RWPE1 (cell line): ENCODE measurements around the gene EPB41L5.

Source experiments
- CTCF ChIA-PET: fragments of 350-600 bp; sonication (Branson Sonifier 250); formaldehyde crosslinking; extraction: SDS; loops from one replicate; lab custom pipeline; 2021; lab: Yijun Ruan, JAX
- POLR2A ChIA-PET: fragments of 400-600 bp; formaldehyde crosslinking; extraction: SDS; loops from one replicate; lab custom pipeline; 2020; ENCODE audit warnings: antibody characterized with exemption; ENCODE audit not compliant: low non-redundant PET; lab: Yijun Ruan, JAX
- DNase-seq: peaks from one replicate; pipeline ENCODE4 v3.0.0; 2012; ENCODE audit warnings: low spot score
- H3K27ac ChIP-seq: fragments of 450-650 bp; 2 replicates; pipeline ENCODE4 v1.5.1; 2017
- TF ChIP-seq, protein P1 (sequence below): fragments of 450-650 bp; conservative IDR thresholded peaks from 2 replicates; pipeline ENCODE4 v1.5.1; 2017; ENCODE audit warnings: low read depth, mild to moderate bottlenecking

The EPB41L5 gene

DNA sequence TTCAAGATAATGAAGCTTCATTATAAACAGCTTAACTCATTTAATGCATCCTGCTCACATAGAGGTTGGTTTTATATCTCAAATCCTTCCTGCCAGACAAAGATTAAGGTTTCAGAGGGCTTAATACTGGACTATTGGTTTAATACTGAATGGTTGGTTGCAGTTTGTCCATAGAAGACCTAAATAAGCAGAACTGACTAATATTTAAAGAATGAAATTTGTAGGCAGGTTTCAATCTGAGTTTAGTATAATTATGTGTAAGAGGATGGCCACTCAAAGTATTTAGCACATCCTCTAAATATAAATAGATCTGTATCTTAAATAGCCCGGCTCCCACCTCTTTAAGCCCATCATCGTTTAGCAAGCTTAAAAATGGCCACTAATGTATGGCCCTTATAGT lies 92.5 kb downstream of the EPB41L5 start:
- DNase-seq = no peak
- POLR2A ChIA-PET = no interaction called here
- TF ChIP-seq, protein P1, sequence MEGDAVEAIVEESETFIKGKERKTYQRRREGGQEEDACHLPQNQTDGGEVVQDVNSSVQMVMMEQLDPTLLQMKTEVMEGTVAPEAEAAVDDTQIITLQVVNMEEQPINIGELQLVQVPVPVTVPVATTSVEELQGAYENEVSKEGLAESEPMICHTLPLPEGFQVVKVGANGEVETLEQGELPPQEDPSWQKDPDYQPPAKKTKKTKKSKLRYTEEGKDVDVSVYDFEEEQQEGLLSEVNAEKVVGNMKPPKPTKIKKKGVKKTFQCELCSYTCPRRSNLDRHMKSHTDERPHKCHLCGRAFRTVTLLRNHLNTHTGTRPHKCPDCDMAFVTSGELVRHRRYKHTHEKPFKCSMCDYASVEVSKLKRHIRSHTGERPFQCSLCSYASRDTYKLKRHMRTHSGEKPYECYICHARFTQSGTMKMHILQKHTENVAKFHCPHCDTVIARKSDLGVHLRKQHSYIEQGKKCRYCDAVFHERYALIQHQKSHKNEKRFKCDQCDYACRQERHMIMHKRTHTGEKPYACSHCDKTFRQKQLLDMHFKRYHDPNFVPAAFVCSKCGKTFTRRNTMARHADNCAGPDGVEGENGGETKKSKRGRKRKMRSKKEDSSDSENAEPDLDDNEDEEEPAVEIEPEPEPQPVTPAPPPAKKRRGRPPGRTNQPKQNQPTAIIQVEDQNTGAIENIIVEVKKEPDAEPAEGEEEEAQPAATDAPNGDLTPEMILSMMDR = no peak
- no peak overlapping the region for H3K27ac ChIP-seq
- CTCF ChIA-PET = no interaction called here

GRCh38 chr2:120108049-120108448 lies 95.2 kb downstream of the EPB41L5 start:
- CTCF ChIA-PET = no interaction called here
- TF ChIP-seq, protein P1 = no peak
- peak; percentile 75 for DNase-seq
- POLR2A ChIA-PET = no interaction called here
- no peak overlapping the region for H3K27ac ChIP-seq

DNA sequence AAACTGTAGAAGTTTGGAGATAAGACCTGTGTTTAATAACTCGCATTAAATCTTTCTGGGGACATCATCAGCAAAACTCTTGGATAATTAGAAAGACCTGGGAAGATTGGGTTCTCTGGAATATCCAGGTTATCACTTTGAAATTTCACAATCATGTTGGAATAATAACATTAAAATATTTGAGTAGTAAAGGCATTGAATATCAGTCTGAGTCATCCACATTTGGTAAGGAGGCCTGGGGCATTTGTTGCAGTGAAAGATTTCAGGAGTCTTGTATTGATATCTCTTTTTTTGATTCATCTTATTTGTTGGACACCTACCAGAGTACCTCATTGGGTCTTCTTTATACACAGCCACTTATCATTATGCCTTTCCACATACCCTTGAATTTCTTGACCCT lies 95.9 kb downstream of the EPB41L5 start:
- ChIA-PET POLR2A (no interaction called here), CTCF (no interaction called here)
- peak; percentile 62 for DNase-seq
- no peak overlapping the region for H3K27ac ChIP-seq
- TF ChIP-seq, protein P1 = no peak

DNA sequence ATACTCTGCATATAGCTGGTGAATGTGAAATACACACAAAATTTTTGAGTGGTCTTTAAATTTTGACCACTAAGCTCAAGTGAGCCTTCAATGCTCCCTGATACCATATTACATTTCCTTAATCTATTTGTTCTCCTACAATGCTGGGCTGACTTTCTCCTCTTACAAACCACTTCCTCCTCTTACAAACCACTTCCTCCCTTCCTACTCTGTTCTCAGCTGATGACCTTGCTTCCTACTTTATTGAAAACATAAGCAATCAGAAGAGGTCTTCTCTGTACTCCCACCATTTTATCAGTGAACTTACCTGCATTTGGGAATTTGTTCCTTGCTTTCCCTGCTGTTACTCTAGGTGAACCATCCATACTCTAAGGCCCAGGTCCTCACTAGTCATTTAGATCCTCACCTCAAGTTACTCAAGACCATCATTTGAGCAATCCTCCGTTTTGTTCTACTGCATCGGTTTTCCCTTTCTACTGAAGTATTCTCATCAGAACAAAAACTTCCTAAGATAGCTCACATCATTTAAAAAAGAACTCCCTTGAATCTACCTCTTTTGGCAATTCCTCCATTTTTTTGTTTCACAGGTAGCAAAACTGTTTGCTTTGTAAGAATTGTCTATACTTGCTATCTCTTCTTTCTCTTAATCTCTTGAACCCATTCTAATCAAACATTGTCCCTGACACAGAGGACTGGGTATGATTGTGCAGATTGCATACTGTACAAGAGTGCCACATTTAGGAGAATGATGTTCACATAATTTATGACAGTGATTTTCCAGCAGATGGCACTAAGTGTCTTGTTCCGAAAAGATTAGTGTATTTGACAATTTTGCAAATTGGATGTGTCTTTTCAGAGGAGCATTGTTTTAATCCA lies 96.5 kb downstream of the EPB41L5 start:
- ChIA-PET POLR2A (no interaction called here), CTCF (interaction anchor here (0.5 to 1.7 kb wide), 8 partner anchors 35 to 269 kb away, joined by 3 to 7 read pairs (median 3); no protein-coding TSS in a partner anchor)
- no peak overlapping the region for H3K27ac ChIP-seq
- peak; percentile 30 for DNase-seq
- TF ChIP-seq, protein P1 = peak; percentile 57

DNA sequence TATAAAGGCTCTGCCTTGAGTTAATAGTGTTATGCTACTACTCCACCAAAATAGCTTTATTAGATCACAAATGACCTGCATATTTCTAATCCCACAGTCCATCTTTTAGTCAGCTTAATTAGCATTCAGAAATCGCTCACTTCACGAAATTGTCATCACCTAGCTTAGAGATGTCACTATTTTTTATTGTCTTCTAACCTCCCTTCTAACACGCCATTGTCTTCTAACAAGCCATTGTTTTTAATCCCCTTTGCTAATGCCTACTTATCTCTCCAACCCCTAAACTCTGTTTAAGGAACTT lies 97.1 kb downstream of the EPB41L5 start:
- TF ChIP-seq, protein P1 = no peak; the same call in none of the 2 replicates
- no peak overlapping the region for H3K27ac ChIP-seq
- ChIA-PET POLR2A (no interaction called here), CTCF (interaction anchor here (0.5 to 1.7 kb wide), 7 partner anchors 35 to 268 kb away, joined by 3 to 7 read pairs (median 3); no protein-coding TSS in a partner anchor)
- no peak for DNase-seq

GRCh38 chr2:120110507-120110906 lies 97.6 kb downstream of the EPB41L5 start:
- H3K27ac ChIP-seq = no peak overlapping the region
- TF ChIP-seq, protein P1 = no peak
- CTCF ChIA-PET = interaction anchor here (0.6 to 1.7 kb wide), 5 partner anchors 34 to 268 kb away, joined by 3 to 7 read pairs (median 3); no protein-coding TSS in a partner anchor
- no peak for DNase-seq
- POLR2A ChIA-PET = no interaction called here
